GM12878 (cell line): Measurements from ENCODE around the gene SNX32. TPM values are rescaled to one million over a fixed set of nuclear protein-coding genes. Genes with fewer than 3 reads are reported as not detected.

Experiments used
- ATAC-seq: fragments of 200-7000 bp; cut with Tn5 transposase; 3 replicates; pipeline ENCODE4 v1.9.1; 2020; ENCODE audit warnings: mild to moderate bottlenecking, moderate library complexity
- BruUV-seq: library from RNA; stranded (reverse); fragments of 400-500 nt; replicated peaks from 2 replicates; lab custom pipeline; 2021; lab: Mats Ljungman, UMichigan
- CTCF ChIA-PET: fragments of 300-600 bp; sonication (Branson Sonifier 250); formaldehyde crosslinking; extraction: SDS; loops from one replicate; lab custom pipeline; 2021; ENCODE audit warnings: inconsistent platforms; lab: Yijun Ruan, JAX
- POLR2A ChIA-PET: fragments of 350-600 bp; formaldehyde crosslinking; extraction: SDS; loops from one replicate; lab custom pipeline; 2021; ENCODE audit warnings: inconsistent platforms; lab: Charles Lee
- RAD21 ChIA-PET: fragments of 300-600 bp; sonication (Branson Sonifier 250); formaldehyde crosslinking; loops from one replicate; lab custom pipeline; 2023; ENCODE audit warnings: antibody characterized with exemption; ENCODE audit not compliant: unreplicated experiment; lab: Charles Lee
- SMC1A ChIA-PET: fragments of 300-600 bp; sonication (Branson Sonifier 250); formaldehyde crosslinking; loops from one replicate; lab custom pipeline; 2023; ENCODE audit not compliant: unreplicated experiment, uncharacterized antibody; lab: Charles Lee
- DNase-seq: peaks from one replicate; pipeline ENCODE4 v3.0.0-alpha.2; 2011; ENCODE audit warnings: low read depth, low spot score
- FAIRE-seq: peaks from 3 replicates; lab custom pipeline; 2011; peaks lifted over from hg19 to GRCh38; lab: Jason Lieb, UNC
- H2AFZ ChIP-seq: 2 replicates; pipeline ENCODE4 v1.6.0; 2011; ENCODE audit warnings: low read depth, low read length, control low read depth; ENCODE audit not compliant: control insufficient read depth
- H3K27ac ChIP-seq: 2 replicates; pipeline ENCODE4 v1.5.1; 2011; ENCODE audit warnings: control low read depth; ENCODE audit not compliant: control insufficient read depth, insufficient read depth
- H3K27me3 ChIP-seq, 2 experiments: replicated peaks in 1 of 2; 2 replicates each; pipeline versions ENCODE4 v1.6.0 to v1.6.1; 2011; ENCODE audit warnings: low read length in 1 of 2; ENCODE audit not compliant: control insufficient read depth in 2 of 2, insufficient read depth in 2 of 2
- H3K36me3 ChIP-seq, 2 experiments: 2 replicates each; pipeline ENCODE4 v1.5.1; 2011; ENCODE audit warnings: low read length in 1 of 2; ENCODE audit not compliant: control insufficient read depth in 2 of 2, insufficient read depth in 2 of 2
- H3K4me1 ChIP-seq: 2 replicates; pipeline ENCODE4 v1.6.1; 2011; ENCODE audit warnings: mild to moderate bottlenecking, low read length, moderate library complexity, mixed read lengths; ENCODE audit not compliant: control insufficient read depth, insufficient read depth
- H3K4me2 ChIP-seq: 2 replicates; pipeline ENCODE4 v1.6.0; 2011; ENCODE audit warnings: control low read depth; ENCODE audit not compliant: control insufficient read depth, insufficient read depth
- H3K4me3 ChIP-seq: fragments of 200-600 bp; sonication (generic); 2 replicates; pipeline ENCODE4 v1.5.1; 2016
- H3K79me2 ChIP-seq: 2 replicates; pipeline ENCODE4 v1.6.0; 2011; ENCODE audit warnings: low read length; ENCODE audit not compliant: control insufficient read depth, insufficient read depth
- H3K9ac ChIP-seq: 2 replicates; pipeline ENCODE4 v1.8.0; 2011; ENCODE audit warnings: low read length, control low read depth, mixed read lengths; ENCODE audit not compliant: control insufficient read depth, insufficient read depth
- H3K9me3 ChIP-seq: replicated peaks from 3 replicates; pipeline ENCODE4 v1.5.1; 2011; ENCODE audit warnings: mild to moderate bottlenecking, low read length; ENCODE audit not compliant: control insufficient read depth, insufficient read depth
- H4K20me1 ChIP-seq: 2 replicates; pipeline ENCODE4 v1.6.0; 2011; ENCODE audit not compliant: control insufficient read depth, insufficient read depth
- ASH2L ChIP-seq: fragments of 300-600, 200-600 bp; sonication (generic); IDR thresholded peaks from 2 replicates; pipeline ENCODE4 v1.6.1; 2017; ENCODE audit warnings: low read depth, mild to moderate bottlenecking, borderline replicate concordance
- ATF3 ChIP-seq: IDR thresholded peaks from 2 replicates; pipeline ENCODE4 v1.6.1; 2011; ENCODE audit warnings: low read depth, mild to moderate bottlenecking, low read length, moderate library complexity, borderline replicate concordance; ENCODE audit errors: extremely low read depth
- BCL11A ChIP-seq: IDR thresholded peaks from 2 replicates; pipeline ENCODE4 v1.6.1; 2011; ENCODE audit warnings: low read depth, low read length
- CHD4 ChIP-seq: fragments of 200-600 bp; sonication (generic); IDR thresholded peaks from 2 replicates; pipeline ENCODE4 v1.6.1; 2016; ENCODE audit warnings: mild to moderate bottlenecking
- CREM ChIP-seq: IDR thresholded peaks from 2 replicates; pipeline ENCODE4 v1.6.1; 2014; ENCODE audit warnings: antibody characterized with exemption, low read depth
- IKZF1 ChIP-seq: fragments of 450-650 bp; conservative IDR thresholded peaks from 2 replicates; pipeline ENCODE4 v1.6.1; 2017; ENCODE audit warnings: antibody characterized with exemption, mild to moderate bottlenecking
- MXI1 ChIP-seq: fragments of 150-350 bp; IDR thresholded peaks from 2 replicates; pipeline ENCODE4 v1.6.1; 2011; ENCODE audit warnings: low read depth, mild to moderate bottlenecking, inconsistent platforms, low read length, improper control_type of control experiment
- PKNOX1 ChIP-seq: fragments of 450-650 bp; IDR thresholded peaks from 2 replicates; pipeline ENCODE4 v1.6.1; 2016; ENCODE audit warnings: mild to moderate bottlenecking
- POLR2A ChIP-seq: IDR thresholded peaks from 2 replicates; pipeline ENCODE4 v1.6.1; 2011; ENCODE audit warnings: low read depth, mild to moderate bottlenecking, low read length
- RELA ChIP-seq: fragments of 450-650 bp; IDR thresholded peaks from 2 replicates; pipeline ENCODE4 v1.8.0; 2014; ENCODE audit warnings: borderline replicate concordance; ENCODE audit not compliant: partially characterized antibody
- RELB ChIP-seq: fragments of 450-650 bp; IDR thresholded peaks from 2 replicates; pipeline ENCODE4 v1.6.1; 2017; ENCODE audit warnings: low read depth, mild to moderate bottlenecking, moderate library complexity
- ZZZ3 ChIP-seq: IDR thresholded peaks from 2 replicates; pipeline ENCODE4 v1.6.1; 2011; ENCODE audit warnings: low read depth; ENCODE audit not compliant: control insufficient read depth, insufficient read length
- WGBS: methylation state at CpG from one replicate; pipeline ENCODE4 v1.1.6; 2016; ENCODE audit warnings: low lambda C conversion rate; ENCODE audit not compliant: insufficient replicate concordance, insufficient coverage; ENCODE audit errors: missing lambda C conversion rate; 5-methylcytosine and 5-hydroxymethylcytosine counted together
- in situ Hi-C: fragments of 300-500 bp; cut with MboI; formaldehyde crosslinking; loops from 9 replicates; pipeline ENCODE4 v1.14.3; 2018; ENCODE audit warnings: mixed read lengths
- intact Hi-C: fragments of 100-400 bp; cut with micrococcal nuclease; formaldehyde crosslinking; loops from one replicate; pipeline ENCODE4 v1.14.2; 2022; ENCODE audit not compliant: unreplicated experiment
- polyA plus RNA-seq, 11 experiments: library from polyadenylated mRNA; depleted of rRNA in 4 of 11; unstranded in 6 of 11; stranded (reverse) in 5 of 11; fragments of >200 nt; fragmentation: Nextera tagmentation in 4 of 11; fragmentation: Illumina TruSeq in 1 of 11; extraction: Ambion mirVana in 4 of 11; extraction: Trizol in 1 of 11; gene quantifications; 1 replicate in 1 of 11; 2 replicates in 10 of 11; pipeline versions ENCODE4 v1.2.1 to v1.2.3, GENCODE V29; 2011 to 2016; ENCODE audit warnings: inconsistent platforms in 2 of 11, missing spikeins in 2 of 11, low read depth in 1 of 11
- total RNA-seq, 4 experiments: library from RNA; depleted of rRNA in 3 of 4; stranded (reverse); fragments of >200 nt in 3 of 4; fragmentation: Illumina TruSeq in 1 of 4; extraction: Trizol in 1 of 4; gene quantifications; 2 replicates each; pipeline versions ENCODE4 v1.2.1 to v1.2.3, GENCODE V29; 2013 to 2021

The SNX32 gene
- total and polyA plus RNA-seq, 10 of the 15 experiments (the other 5 are each of a cell fraction or from before 2014, with no cell fraction given) = 0.04 to 1.5 (median 0.11) TPM; not detected in 1

GRCh38 chr11:65809496-65809895 is 24.3 kb upstream of the SNX32 start:
- H3K27ac ChIP-seq = no peak overlapping the region
- H2AFZ ChIP-seq = no peak overlapping the region
- H3K4me1 ChIP-seq = no peaks in the 10 kb centered on the region
- no peaks in the 10 kb centered on the region for H3K9me3 ChIP-seq
- no peaks in the 10 kb centered on the region; a peak in 1 of 4 replicates for H3K27me3 ChIP-seq
- ATAC-seq = no peak
- 41% methylated on average over 9 of the region's 9 CpGs for whole genome bisulfite sequencing
- in situ Hi-C loops = no loop called here
- ChIA-PET POLR2A (interaction anchor here (0.5 to 1.2 kb wide), 3 partner anchors 15 to 121 kb away, joined by 3 to 4 read pairs (median 3); no protein-coding TSS in a partner anchor), RAD21 (no interaction called here), CTCF (no interaction called here), SMC1A (interaction anchor here (0.6 kb wide), 1 partner anchor 26 kb away, joined by 5 read pairs; no protein-coding TSS in a partner anchor)
- H3K4me2 ChIP-seq = no peak overlapping the region
- no peak for FAIRE-seq
- TF ChIP-seq IKZF1 = no peak
- TF ChIP-seq RELB = no peak
- no peak for TF ChIP-seq ASH2L
- no peak for TF ChIP-seq MXI1
- TF ChIP-seq ZZZ3 = no peak
- no peak for TF ChIP-seq RELA
- TF ChIP-seq CREM = no peak
- no peak for TF ChIP-seq BCL11A
- TF ChIP-seq ATF3 = no peak
- no peak for TF ChIP-seq PKNOX1
- TF ChIP-seq POLR2A = no peak
- no peak for TF ChIP-seq CHD4
- no peaks in the 10 kb centered on the region for H3K36me3 ChIP-seq
- H4K20me1 ChIP-seq = no peaks in the 10 kb centered on the region
- intact Hi-C loops = no loop called here
- H3K79me2 ChIP-seq = no peaks in the 10 kb centered on the region
- no peak overlapping the region for H3K9ac ChIP-seq
- no peak overlapping the region for H3K4me3 ChIP-seq
- BruUV-seq = no TSS peak
- no peak for DNase-seq
